Measurements from ENCODE around the gene ZNF445. TPM values are rescaled to one million over a fixed set of nuclear protein-coding genes. Genes with fewer than 3 reads are reported as not detected.

Gene ZNF445
- total and polyA plus RNA-seq, 2 of the 8 experiments (the other 6 are each of a cell fraction or from before 2014, with no cell fraction given), result 3.3 to 26.3 TPM

DNA sequence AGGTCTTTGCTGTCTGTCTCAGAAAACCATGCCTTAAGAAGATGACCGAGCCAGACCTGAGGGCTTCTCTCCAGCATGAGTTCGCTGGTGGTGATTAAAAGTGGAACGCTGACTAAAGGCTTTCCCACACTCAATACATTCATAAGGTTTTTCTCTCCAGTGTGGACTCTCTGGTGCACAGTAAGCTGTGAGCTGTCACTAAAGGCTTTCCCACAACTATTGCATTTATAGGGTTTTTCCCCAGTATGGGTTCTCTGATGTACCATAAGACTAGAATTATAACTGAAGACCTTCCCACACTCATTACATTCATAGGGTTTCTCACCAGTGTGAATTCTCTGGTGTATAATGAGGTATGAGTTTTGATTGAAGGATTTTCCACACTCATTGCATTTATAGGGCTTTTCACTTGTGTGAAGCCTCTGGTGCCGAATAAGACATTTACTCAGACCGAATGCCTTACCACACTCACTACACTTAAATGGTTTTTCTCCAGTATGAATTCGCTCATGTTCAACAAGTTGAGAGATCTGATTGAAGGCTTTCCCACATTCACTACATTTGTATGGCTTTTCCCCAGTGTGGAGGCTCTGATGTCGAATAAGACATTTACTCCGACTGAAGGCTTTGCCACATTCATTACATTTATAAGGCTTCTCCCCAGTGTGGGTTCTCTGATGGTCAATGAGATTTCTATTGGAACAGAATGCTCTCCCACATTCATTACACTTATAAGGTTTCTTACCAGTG lies 21.9 kb upstream of the ZNF445 start:
- no peak overlapping the region for H2AK5ac ChIP-seq (ENCODE audit: low read depth, low read length)
- H3K27me3 ChIP-seq (replicated peaks in 1 of 4; ENCODE audit: control insufficient read depth in 3 of 4, extremely low read depth in 1 of 4, insufficient read depth in 3 of 4, low read length in 3 of 4), result no peaks in the 10 kb centered on the region
- H3K56ac ChIP-seq (replicated peaks; ENCODE audit: insufficient read length, low read depth, low read length), result no peak overlapping the region
- peaks cover 0 to 23% of the 10 kb centered on the region in 2 experiments; a peak in 3 of 4 replicates for H3K79me2 ChIP-seq (ENCODE audit: control insufficient read depth in 1 of 2, insufficient read depth in 2 of 2, low read length in 2 of 2)
- no peak overlapping the region for H3K4ac ChIP-seq (replicated peaks; ENCODE audit: insufficient read length, low read depth, low read length)
- no peak overlapping the region for H3K23ac ChIP-seq (ENCODE audit: insufficient read length)
- no peak overlapping the region for H3K4me3 ChIP-seq (ENCODE audit: extremely low read depth in 1 of 4, insufficient read depth in 2 of 4, low read depth in 3 of 4, low read length in 4 of 4)
- FAIRE-seq (no peak), DNase-seq (ENCODE audit: low read depth in 1 of 2, low spot score in 2 of 2) (no peak)
- 91% methylated on average over 8 of the region's 8 CpGs; no CpG with 5 or more reads in 1 of the 2 experiments for WGBS, 2 experiments (ENCODE audit: extremely low coverage in 1 of 2, insufficient coverage in 1 of 2, insufficient read length in 1 of 2, insufficient replicate concordance in 2 of 2, low coverage in 1 of 2, low lambda C conversion rate in 2 of 2, missing lambda C conversion rate in 1 of 2)
- H2AFZ ChIP-seq (ENCODE audit: low read length), result no peak overlapping the region
- ChIA-PET CTCF (ENCODE audit: partially characterized antibody) (no interaction called here), POLR2A (ENCODE audit: partially characterized antibody) (no interaction called here)
- H2BK120ac ChIP-seq (replicated peaks; ENCODE audit: low read depth, low read length), result no peak overlapping the region
- H3K4me1 ChIP-seq (replicated peaks in 1 of 4; ENCODE audit: control insufficient read depth in 3 of 4, insufficient read depth in 4 of 4, low read length in 3 of 4), result no peaks in the 10 kb centered on the region
- H2BK20ac ChIP-seq (ENCODE audit: low read length), result no peak overlapping the region
- no peak overlapping the region for H3K4me2 ChIP-seq (ENCODE audit: insufficient read depth in 1 of 2, low read depth in 2 of 2, low read length in 2 of 2)
- H2BK15ac ChIP-seq (ENCODE audit: low read length), result no peak overlapping the region
- no peak overlapping the region for H3K14ac ChIP-seq (ENCODE audit: insufficient read length)
- peaks cover 3% of the 10 kb centered on the region for H3K79me1 ChIP-seq (ENCODE audit: low read depth, low read length)
- no peak overlapping the region for H2BK5ac ChIP-seq (ENCODE audit: low read depth, low read length)
- no peak overlapping the region for H3K18ac ChIP-seq (ENCODE audit: extremely low read depth, low read length)
- peaks cover 2 to 61% (median 22%) of the 10 kb centered on the region in 4 experiments; a peak in 6 of 8 replicates for H3K36me3 ChIP-seq (ENCODE audit: control insufficient read depth in 2 of 4, insufficient read depth in 4 of 4, low read length in 3 of 4)
- H3K27ac ChIP-seq (ENCODE audit: low read depth, low read length), result no peak overlapping the region
- no peaks in the 10 kb centered on the region for H4K20me1 ChIP-seq (replicated peaks in 1 of 2; ENCODE audit: control insufficient read depth in 1 of 2, insufficient read depth in 2 of 2, low read length in 2 of 2)
- H3K23me2 ChIP-seq (ENCODE audit: low read depth, low read length), result no peaks in the 10 kb centered on the region
- TF ChIP-seq ZNF274 (IDR thresholded peaks at IDR 0.05; ENCODE audit: borderline replicate concordance, extremely low read depth, low read length), result peak; percentile 73
- TF ChIP-seq, protein P1, sequence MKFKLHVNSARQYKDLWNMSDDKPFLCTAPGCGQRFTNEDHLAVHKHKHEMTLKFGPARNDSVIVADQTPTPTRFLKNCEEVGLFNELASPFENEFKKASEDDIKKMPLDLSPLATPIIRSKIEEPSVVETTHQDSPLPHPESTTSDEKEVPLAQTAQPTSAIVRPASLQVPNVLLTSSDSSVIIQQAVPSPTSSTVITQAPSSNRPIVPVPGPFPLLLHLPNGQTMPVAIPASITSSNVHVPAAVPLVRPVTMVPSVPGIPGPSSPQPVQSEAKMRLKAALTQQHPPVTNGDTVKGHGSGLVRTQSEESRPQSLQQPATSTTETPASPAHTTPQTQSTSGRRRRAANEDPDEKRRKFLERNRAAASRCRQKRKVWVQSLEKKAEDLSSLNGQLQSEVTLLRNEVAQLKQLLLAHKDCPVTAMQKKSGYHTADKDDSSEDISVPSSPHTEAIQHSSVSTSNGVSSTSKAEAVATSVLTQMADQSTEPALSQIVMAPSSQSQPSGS (IDR thresholded peaks at IDR 0.05; ENCODE audit: low read length), result no peak
- peaks cover 38 to 54% of the 10 kb centered on the region in 2 experiments for H3K9me3 ChIP-seq (ENCODE audit: insufficient read depth in 2 of 2, low read depth in 1 of 2, low read length in 1 of 2)
- H4K5ac ChIP-seq (ENCODE audit: insufficient read length, low read depth, low read length), result no peak overlapping the region
- H4K8ac ChIP-seq (ENCODE audit: extremely low read depth, insufficient read depth, low read length), result no peak overlapping the region
- H3K9ac ChIP-seq (replicated peaks in 1 of 4; ENCODE audit: extremely low read depth in 1 of 4, low read depth in 3 of 4, low read length in 3 of 4), result no peak overlapping the region
- H4K91ac ChIP-seq (replicated peaks; ENCODE audit: insufficient read length, low read length), result no peak overlapping the region
- no peak overlapping the region for H2BK12ac ChIP-seq (ENCODE audit: low read depth, low read length)
